Measurements from ENCODE around the gene PRKAG2.

GRCh38 chr7:151764056-151764920 is 112.6 kb downstream of the PRKAG2 start:
- TF ChIP-seq CTCF (IDR thresholded peaks at IDR 0.05): no peak
- no peak for TF ChIP-seq POLR2A (IDR thresholded peaks at IDR 0.05)

Measured in lower leg skin (tissue), 3 donors.